ENCODE measurements around the gene UCHL3. TPM values are rescaled to one million over a fixed set of nuclear protein-coding genes. Genes with fewer than 3 reads are reported as not detected.

Gene UCHL3
- total and polyA plus RNA-seq, 2 of the 8 experiments (the other 6 are each of a cell fraction or from before 2014, with no cell fraction given), result 33.0 to 61.1 TPM

DNA sequence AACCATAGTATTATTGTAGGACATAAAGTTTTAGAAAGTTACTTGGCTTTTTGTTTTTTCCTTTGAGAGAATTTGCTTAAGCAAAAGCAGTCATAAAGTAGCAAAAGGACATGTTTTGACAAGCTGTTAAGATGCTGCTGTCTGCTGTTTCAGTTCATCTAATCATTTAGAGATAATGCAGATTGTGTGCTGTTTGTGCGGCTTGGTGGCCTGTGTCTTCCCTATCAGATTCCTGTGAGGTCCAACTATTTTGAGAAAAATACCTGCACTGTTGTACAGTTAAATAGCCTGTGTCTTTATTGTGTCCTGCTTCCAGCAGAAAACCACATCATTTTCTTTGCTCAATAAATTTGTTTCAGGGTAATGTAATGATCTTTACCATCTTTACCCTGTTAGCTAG lies 20.0 kb downstream of the UCHL3 start:
- no peak overlapping the region for H3K4me2 ChIP-seq (ENCODE audit: insufficient read depth in 1 of 2, low read depth in 2 of 2, low read length in 2 of 2)
- H3K23me2 ChIP-seq (ENCODE audit: low read depth, low read length), result no peaks in the 10 kb centered on the region
- no peak overlapping the region for H2BK20ac ChIP-seq (ENCODE audit: low read length)
- H3K9me3 ChIP-seq (ENCODE audit: insufficient read depth in 2 of 2, low read depth in 1 of 2, low read length in 1 of 2), result no peaks in the 10 kb centered on the region
- H2BK5ac ChIP-seq (ENCODE audit: low read depth, low read length), result no peak overlapping the region
- no peak overlapping the region for H3K23ac ChIP-seq (ENCODE audit: insufficient read length)
- no peak overlapping the region for H3K4me3 ChIP-seq (ENCODE audit: extremely low read depth in 1 of 4, insufficient read depth in 2 of 4, low read depth in 3 of 4, low read length in 4 of 4)
- H3K56ac ChIP-seq (replicated peaks; ENCODE audit: insufficient read length, low read depth, low read length), result no peak overlapping the region
- DNase-seq (ENCODE audit: low read depth in 1 of 2, low spot score in 2 of 2) (no peak), FAIRE-seq (no peak)
- no peak overlapping the region for H4K91ac ChIP-seq (replicated peaks; ENCODE audit: insufficient read length, low read length)
- H3K36me3 ChIP-seq (ENCODE audit: control insufficient read depth in 2 of 4, insufficient read depth in 4 of 4, low read length in 3 of 4), result peaks cover 0 to 18% (median 6%) of the 10 kb centered on the region in 4 experiments; a peak in 2 of 8 replicates
- WGBS, 2 experiments (ENCODE audit: extremely low coverage in 1 of 2, insufficient coverage in 1 of 2, insufficient read length in 1 of 2, insufficient replicate concordance in 2 of 2, low coverage in 1 of 2, low lambda C conversion rate in 2 of 2, missing lambda C conversion rate in 1 of 2), result 95% methylated on average over 1 of the region's 1 CpG; no CpG with 5 or more reads in 1 of the 2 experiments
- H3K27ac ChIP-seq (ENCODE audit: low read depth, low read length), result no peak overlapping the region
- H4K5ac ChIP-seq (ENCODE audit: insufficient read length, low read depth, low read length), result no peak overlapping the region
- H2AFZ ChIP-seq (ENCODE audit: low read length), result no peak overlapping the region
- no peaks in the 10 kb centered on the region for H3K27me3 ChIP-seq (replicated peaks in 1 of 4; ENCODE audit: control insufficient read depth in 3 of 4, extremely low read depth in 1 of 4, insufficient read depth in 3 of 4, low read length in 3 of 4)
- no peak overlapping the region for H2AK5ac ChIP-seq (ENCODE audit: low read depth, low read length)
- CTCF ChIA-PET (ENCODE audit: partially characterized antibody), result interaction anchor here (1.0 to 1.2 kb wide), 2 partner anchors 18 to 117 kb away, joined by 3 read pairs; no protein-coding TSS in a partner anchor
- no peaks in the 10 kb centered on the region for H3K4me1 ChIP-seq (replicated peaks in 1 of 4; ENCODE audit: control insufficient read depth in 3 of 4, insufficient read depth in 4 of 4, low read length in 3 of 4)
- H3K79me2 ChIP-seq (ENCODE audit: control insufficient read depth in 1 of 2, insufficient read depth in 2 of 2, low read length in 2 of 2), result no peaks in the 10 kb centered on the region
- H3K4ac ChIP-seq (replicated peaks; ENCODE audit: insufficient read length, low read depth, low read length), result no peak overlapping the region
- H2BK120ac ChIP-seq (replicated peaks; ENCODE audit: low read depth, low read length), result no peak overlapping the region
- H3K79me1 ChIP-seq (ENCODE audit: low read depth, low read length), result no peaks in the 10 kb centered on the region
- no peak overlapping the region for H3K18ac ChIP-seq (ENCODE audit: extremely low read depth, low read length)
- POLR2A ChIA-PET (ENCODE audit: partially characterized antibody), result no interaction called here
- H3K9ac ChIP-seq (replicated peaks in 1 of 4; ENCODE audit: extremely low read depth in 1 of 4, low read depth in 3 of 4, low read length in 3 of 4), result no peak overlapping the region
- no peak overlapping the region for H2BK12ac ChIP-seq (ENCODE audit: low read depth, low read length)
- H4K8ac ChIP-seq (ENCODE audit: extremely low read depth, insufficient read depth, low read length), result no peak overlapping the region
- no peak overlapping the region for H2BK15ac ChIP-seq (ENCODE audit: low read length)
- H3K14ac ChIP-seq (ENCODE audit: insufficient read length), result no peak overlapping the region
- no peaks in the 10 kb centered on the region for H4K20me1 ChIP-seq (replicated peaks in 1 of 2; ENCODE audit: control insufficient read depth in 1 of 2, insufficient read depth in 2 of 2, low read length in 2 of 2)
- TF ChIP-seq POLR2A (IDR thresholded peaks at IDR 0.05; ENCODE audit: control extremely low read depth in 1 of 2, low read depth in 2 of 2, low read length in 2 of 2), result no peak
- no peak for TF ChIP-seq CHD2 (IDR thresholded peaks at IDR 0.05; ENCODE audit: low read length)
- TF ChIP-seq, protein P1, sequence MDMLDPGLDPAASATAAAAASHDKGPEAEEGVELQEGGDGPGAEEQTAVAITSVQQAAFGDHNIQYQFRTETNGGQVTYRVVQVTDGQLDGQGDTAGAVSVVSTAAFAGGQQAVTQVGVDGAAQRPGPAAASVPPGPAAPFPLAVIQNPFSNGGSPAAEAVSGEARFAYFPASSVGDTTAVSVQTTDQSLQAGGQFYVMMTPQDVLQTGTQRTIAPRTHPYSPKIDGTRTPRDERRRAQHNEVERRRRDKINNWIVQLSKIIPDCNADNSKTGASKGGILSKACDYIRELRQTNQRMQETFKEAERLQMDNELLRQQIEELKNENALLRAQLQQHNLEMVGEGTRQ (IDR thresholded peaks at IDR 0.05; ENCODE audit: low read length), result no peak
- no peak for TF ChIP-seq RAD21 (IDR thresholded peaks at IDR 0.05 in 1 of 2, conservative IDR thresholded peaks at IDR 0.05 in 1 of 2; ENCODE audit: low read depth in 2 of 2, low read length in 2 of 2)
- no peak for TF ChIP-seq SAP30 (IDR thresholded peaks at IDR 0.05; ENCODE audit: insufficient read depth, insufficient replicate concordance, low read length)

Data from H1 (cell line).